NT2/D1 (cell line): Measurements from ENCODE around the gene EFCAB6.

Experiments used
- SUZ12 ChIP-seq: IDR thresholded peaks from 2 replicates; pipeline ENCODE4 v1.6.1; 2011; ENCODE audit not compliant: insufficient read length, insufficient read depth; ENCODE audit errors: extremely low read depth
- YY1 ChIP-seq: IDR thresholded peaks from 2 replicates; pipeline ENCODE4 v1.6.1; 2011; ENCODE audit not compliant: insufficient read length, insufficient read depth
- ZNF274 ChIP-seq: IDR thresholded peaks from 2 replicates; pipeline ENCODE4 v1.6.1; 2011; ENCODE audit warnings: mild to moderate bottlenecking, low read depth, low read length

DNA sequence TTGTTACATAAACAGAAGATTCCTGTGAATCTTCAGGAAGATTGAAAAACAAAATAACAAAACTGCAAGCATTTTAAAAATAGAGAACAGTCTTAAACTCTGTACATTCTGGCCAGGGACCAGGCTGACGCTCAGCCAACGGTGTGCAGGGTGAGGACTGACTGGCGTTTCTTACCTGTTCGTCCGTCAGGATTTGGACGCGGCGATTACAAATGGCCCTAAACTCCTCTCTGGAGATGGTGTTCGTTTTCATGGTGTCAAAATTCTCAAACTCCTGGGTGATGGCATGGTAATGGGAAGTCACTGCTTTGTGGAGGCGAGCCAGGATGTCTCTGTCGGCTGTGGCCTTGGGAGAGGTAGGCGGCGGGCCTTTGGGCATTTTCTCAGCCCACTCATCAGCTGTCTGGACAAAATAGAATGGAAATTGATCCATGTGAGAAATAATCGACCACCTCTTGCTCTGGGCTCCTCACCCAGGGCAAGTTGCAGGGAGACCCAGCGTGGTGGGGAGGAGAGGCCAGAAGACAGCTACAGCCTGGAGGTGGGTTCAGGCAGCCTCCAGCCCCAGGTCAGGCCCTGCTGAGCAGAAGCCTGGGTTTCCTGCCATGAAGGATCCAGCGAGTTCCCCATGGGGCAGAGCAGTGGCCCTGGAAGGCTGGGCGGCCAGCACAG lies 257.3 kb downstream of the EFCAB6 start:
- no peak for TF ChIP-seq YY1
- TF ChIP-seq ZNF274, result no peak
- TF ChIP-seq SUZ12, result no peak
